SK-N-SH (cell line): Measurements from ENCODE around the gene FRMD4B. TPM values are rescaled to one million over a fixed set of nuclear protein-coding genes. Genes with fewer than 3 reads are reported as not detected.

Experiments used
- CTCF ChIA-PET: fragments of 300-600, 350-600 bp; formaldehyde crosslinking; extraction: SDS; loops from one replicate; lab custom pipeline; 2021; lab: Yijun Ruan, JAX
- POLR2A ChIA-PET: fragments of 350-600 bp; sonication (Branson Sonifier 250); formaldehyde crosslinking; extraction: SDS; loops from one replicate; lab custom pipeline; 2020; ENCODE audit warnings: antibody characterized with exemption, inconsistent platforms; lab: Yijun Ruan, JAX
- DNase-seq: peaks from one replicate; pipeline ENCODE4 v3.0.0; 2012
- H2AFZ ChIP-seq: fragments of 200-600 bp; sonication (generic); 2 replicates; pipeline ENCODE4 v1.8.1; 2016; ENCODE audit warnings: antibody characterized with exemption, mild to moderate bottlenecking, low read depth
- H3F3A ChIP-seq: fragments of 200-600 bp; sonication (generic); replicated peaks from 2 replicates; pipeline ENCODE3; 2016; ENCODE audit warnings: antibody characterized with exemption, mild to moderate bottlenecking; ENCODE audit not compliant: insufficient read depth
- H3K27ac ChIP-seq, 2 experiments: fragments of 200-500 bp in 1 of 2; fragments of 200-600 bp in 1 of 2; sonication (Bioruptor generic) in 1 of 2; sonication (generic), shearing (Covaris generic) in 1 of 2; 2 replicates each; pipeline versions ENCODE4 v1.5.1 to v1.6.1; 2014 to 2016; ENCODE audit warnings: low read depth in 2 of 2, inconsistent platforms in 1 of 2, low read length in 1 of 2, mild to moderate bottlenecking in 1 of 2, mixed read lengths in 1 of 2
- H3K27me3 ChIP-seq: fragments of 200-600 bp; sonication (generic), shearing (Covaris generic); 2 replicates; pipeline ENCODE4 v1.6.1; 2016; ENCODE audit warnings: mixed run types; ENCODE audit not compliant: insufficient read depth
- H3K36me3 ChIP-seq, 2 experiments: fragments of 200-500 bp in 1 of 2; fragments of 200-600 bp in 1 of 2; sonication (Bioruptor generic) in 1 of 2; sonication (generic) in 1 of 2; replicated peaks in 1 of 2; 2 replicates each; pipeline versions ENCODE3 to v1.5.1; 2014 to 2016; ENCODE audit warnings: low read length in 1 of 2, mild to moderate bottlenecking in 1 of 2; ENCODE audit not compliant: insufficient read depth in 2 of 2, control insufficient read depth in 1 of 2
- H3K4me1 ChIP-seq, 2 experiments: fragments of 200-500 bp in 1 of 2; fragments of 200-600 bp in 1 of 2; sonication (Bioruptor generic) in 1 of 2; sonication (generic), shearing (Covaris generic) in 1 of 2; 2 replicates each; pipeline versions ENCODE4 v1.5.1 to v1.6.1; 2014 to 2016; ENCODE audit warnings: low read depth in 1 of 2, low read length in 1 of 2, mixed run types in 1 of 2; ENCODE audit not compliant: insufficient read depth in 2 of 2, control insufficient read depth in 1 of 2
- H3K4me2 ChIP-seq: fragments of 200-600 bp; sonication (generic), shearing (Covaris generic); 2 replicates; pipeline ENCODE4 v1.6.1; 2017; ENCODE audit warnings: mixed run types
- H3K4me3 ChIP-seq, 2 experiments: fragments of 200-500 bp in 1 of 2; fragments of 200-600 bp in 1 of 2; sonication (Bioruptor generic) in 1 of 2; sonication (generic), shearing (Covaris generic) in 1 of 2; 2 replicates each; pipeline versions ENCODE4 v1.5.1 to v1.8.1; 2014 to 2016; ENCODE audit warnings: low read depth in 2 of 2, inconsistent platforms in 1 of 2, low read length in 1 of 2, mild to moderate bottlenecking in 1 of 2, mixed read lengths in 1 of 2, moderate library complexity in 1 of 2
- H3K79me2 ChIP-seq: fragments of 200-600 bp; sonication (generic); 2 replicates; pipeline ENCODE4 v1.8.1; 2017; ENCODE audit warnings: mild to moderate bottlenecking; ENCODE audit not compliant: insufficient read depth
- H3K9ac ChIP-seq: fragments of 200-600 bp; sonication (generic); 2 replicates; pipeline ENCODE4 v1.6.1; 2017; ENCODE audit warnings: mixed run types
- H3K9me2 ChIP-seq: fragments of 200-600 bp; sonication (generic); 2 replicates; pipeline ENCODE4 v1.6.1; 2017; ENCODE audit warnings: mixed run types
- H3K9me3 ChIP-seq: fragments of 200-600 bp; sonication (generic); 2 replicates; pipeline ENCODE4 v1.6.1; 2017; ENCODE audit warnings: mixed run types, mild to moderate bottlenecking, moderate library complexity
- H4K20me1 ChIP-seq: fragments of 200-600 bp; sonication (generic); 2 replicates; pipeline ENCODE4 v1.6.1; 2017; ENCODE audit warnings: mild to moderate bottlenecking, mixed run types; ENCODE audit not compliant: insufficient read depth
- EP300 ChIP-seq, 2 experiments: IDR thresholded peaks; 2 replicates each; pipeline versions ENCODE4 v1.4.0 to v1.6.1; 2012; ENCODE audit warnings: borderline replicate concordance in 1 of 2, low read depth in 1 of 2, low read length in 1 of 2
- EZH2phosphoT487 ChIP-seq: fragments of 200-600 bp; sonication (generic); IDR thresholded peaks from 2 replicates; pipeline ENCODE4 v1.6.1; 2017; ENCODE audit warnings: low read depth, mixed run types, mild to moderate bottlenecking, antibody characterized with exemption, moderate library complexity, borderline replicate concordance
- FOXJ3 ChIP-seq: sonication (generic); formaldehyde crosslinking; IDR thresholded peaks from 2 replicates; pipeline ENCODE4 v1.5.1; 2020; ENCODE audit warnings: mild to moderate bottlenecking, missing genetic modification reagents
- FOXM1 ChIP-seq: IDR thresholded peaks from 2 replicates; pipeline ENCODE4 v1.4.0; 2012; ENCODE audit warnings: low read depth, mild to moderate bottlenecking
- GATA2 ChIP-seq: sonication (generic); formaldehyde crosslinking; IDR thresholded peaks from 2 replicates; pipeline ENCODE4 v1.5.0; 2020; ENCODE audit warnings: mild to moderate bottlenecking, missing genetic modification reagents
- JUND ChIP-seq: IDR thresholded peaks from 2 replicates; pipeline ENCODE4 v1.4.0; 2012
- POLR2AphosphoS5 ChIP-seq: IDR thresholded peaks from 2 replicates; pipeline ENCODE4 v1.6.1; 2012; ENCODE audit warnings: low read depth, low read length
- RAD21 ChIP-seq: IDR thresholded peaks from 2 replicates; pipeline ENCODE4 v1.6.1; 2012; ENCODE audit warnings: mild to moderate bottlenecking, low read length
- RCOR1 ChIP-seq: fragments of 150-350 bp; IDR thresholded peaks from 2 replicates; pipeline ENCODE4 v1.6.1; 2017; ENCODE audit warnings: antibody characterized with exemption, low read length
- REST ChIP-seq: IDR thresholded peaks from 2 replicates; pipeline ENCODE4 v1.6.1; 2012; ENCODE audit warnings: mild to moderate bottlenecking, low read depth, low read length, moderate library complexity
- RFX5 ChIP-seq: IDR thresholded peaks from 2 replicates; pipeline ENCODE4 v1.6.1; 2012; ENCODE audit warnings: mild to moderate bottlenecking, improper control_type of control experiment, low read length
- RXRA ChIP-seq: IDR thresholded peaks from 2 replicates; pipeline ENCODE4 v1.4.0; 2012; ENCODE audit warnings: low read depth, mild to moderate bottlenecking, borderline replicate concordance
- SIN3A ChIP-seq: IDR thresholded peaks from 2 replicates; pipeline ENCODE4 v1.6.1; 2012; ENCODE audit warnings: low read depth, mild to moderate bottlenecking, low read length, moderate library complexity, borderline replicate concordance
- SMC3 ChIP-seq: IDR thresholded peaks from 2 replicates; pipeline ENCODE4 v1.6.1; 2012; ENCODE audit warnings: low read depth, low read length, improper control_type of control experiment
- TCF12 ChIP-seq: IDR thresholded peaks from 2 replicates; pipeline ENCODE4 v1.4.0; 2012
- USF1 ChIP-seq: IDR thresholded peaks from 2 replicates; pipeline ENCODE4 v1.4.0; 2012; ENCODE audit warnings: low read depth, borderline replicate concordance
- YY1 ChIP-seq: IDR thresholded peaks from 2 replicates; pipeline ENCODE4 v1.4.0; 2012; ENCODE audit warnings: low read depth, mild to moderate bottlenecking
- WGBS: methylation state at CpG from one replicate; pipeline ENCODE4 v1.1.6; 2017; ENCODE audit warnings: low lambda C conversion rate; 5-methylcytosine and 5-hydroxymethylcytosine counted together
- polyA plus RNA-seq, 3 experiments: library from polyadenylated mRNA; depleted of rRNA; stranded (reverse); fragments of >200 nt; gene quantifications; 2 replicates each; pipeline ENCODE4 v1.2.3, GENCODE V29; 2012
- TF ChIP-seq, protein P1 (sequence below): fragments of 150-350 bp; IDR thresholded peaks from 2 replicates; pipeline ENCODE4 v1.6.1; 2017; ENCODE audit warnings: antibody characterized with exemption, low read length, low read depth, borderline replicate concordance

Gene FRMD4B
- polyA plus RNA-seq, 1 of the 3 experiments (the other 2 are of a cell fraction) = 0.53 TPM

- no peaks in the 10 kb centered on the region; a peak in 1 of 4 replicates for H3K4me1 ChIP-seq
- no peak for DNase-seq
- H3K9me3 ChIP-seq = no peaks in the 10 kb centered on the region
- H3K27ac ChIP-seq = no peak overlapping the region
- no peaks in the 10 kb centered on the region for H3K79me2 ChIP-seq
- TF ChIP-seq RCOR1 (no peak), JUND (no peak), RFX5 (no peak), GATA2 (CRISPR knock-in tag) (no peak), RXRA (no peak), FOXM1 (no peak), YY1 (no peak), EZH2phosphoT487 (no peak), SMC3 (no peak), FOXJ3 (CRISPR knock-in tag) (no peak), USF1 (no peak), POLR2AphosphoS5 (no peak), SIN3A (no peak), EP300 (IDR thresholded peaks at IDR 0.05; ENCODE audit: borderline replicate concordance in 1 of 2, low read depth in 1 of 2, low read length in 1 of 2) (no peak), RAD21 (no peak), REST (no peak), TCF12 (no peak)
- TF ChIP-seq, protein P1, sequence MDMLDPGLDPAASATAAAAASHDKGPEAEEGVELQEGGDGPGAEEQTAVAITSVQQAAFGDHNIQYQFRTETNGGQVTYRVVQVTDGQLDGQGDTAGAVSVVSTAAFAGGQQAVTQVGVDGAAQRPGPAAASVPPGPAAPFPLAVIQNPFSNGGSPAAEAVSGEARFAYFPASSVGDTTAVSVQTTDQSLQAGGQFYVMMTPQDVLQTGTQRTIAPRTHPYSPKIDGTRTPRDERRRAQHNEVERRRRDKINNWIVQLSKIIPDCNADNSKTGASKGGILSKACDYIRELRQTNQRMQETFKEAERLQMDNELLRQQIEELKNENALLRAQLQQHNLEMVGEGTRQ = no peak
- 77% methylated on average over 4 of the region's 4 CpGs for WGBS
- ChIA-PET POLR2A (no interaction called here), CTCF (interaction anchor here (0.9 to 2.8 kb wide), 7 partner anchors 9 to 159 kb away, joined by 3 to 15 read pairs (median 6); partner anchors contain the start of gene FRMD4B)
- H3F3A ChIP-seq = no peaks in the 10 kb centered on the region
- no peaks in the 10 kb centered on the region for H3K27me3 ChIP-seq
- no peaks in the 10 kb centered on the region for H3K36me3 ChIP-seq
- no peak overlapping the region for H3K4me3 ChIP-seq
- H4K20me1 ChIP-seq = no peaks in the 10 kb centered on the region
- no peak overlapping the region for H3K9ac ChIP-seq
- H3K9me2 ChIP-seq = no peaks in the 10 kb centered on the region
- no peak overlapping the region for H2AFZ ChIP-seq
- H3K4me2 ChIP-seq = no peak overlapping the region
These were observed 65.0 kb downstream of the FRMD4B start for GRCh38 chr3:69320871-69321271.
